GM18526 (cell line): Measurements from ENCODE around the gene SORBS1.

Experiments used
- POLR2A ChIP-seq: IDR thresholded peaks from 3 replicates; pipeline ENCODE4 v1.6.1; 2011; ENCODE audit not compliant: insufficient read length; ENCODE audit errors: extremely low read depth

The SORBS1 gene

DNA sequence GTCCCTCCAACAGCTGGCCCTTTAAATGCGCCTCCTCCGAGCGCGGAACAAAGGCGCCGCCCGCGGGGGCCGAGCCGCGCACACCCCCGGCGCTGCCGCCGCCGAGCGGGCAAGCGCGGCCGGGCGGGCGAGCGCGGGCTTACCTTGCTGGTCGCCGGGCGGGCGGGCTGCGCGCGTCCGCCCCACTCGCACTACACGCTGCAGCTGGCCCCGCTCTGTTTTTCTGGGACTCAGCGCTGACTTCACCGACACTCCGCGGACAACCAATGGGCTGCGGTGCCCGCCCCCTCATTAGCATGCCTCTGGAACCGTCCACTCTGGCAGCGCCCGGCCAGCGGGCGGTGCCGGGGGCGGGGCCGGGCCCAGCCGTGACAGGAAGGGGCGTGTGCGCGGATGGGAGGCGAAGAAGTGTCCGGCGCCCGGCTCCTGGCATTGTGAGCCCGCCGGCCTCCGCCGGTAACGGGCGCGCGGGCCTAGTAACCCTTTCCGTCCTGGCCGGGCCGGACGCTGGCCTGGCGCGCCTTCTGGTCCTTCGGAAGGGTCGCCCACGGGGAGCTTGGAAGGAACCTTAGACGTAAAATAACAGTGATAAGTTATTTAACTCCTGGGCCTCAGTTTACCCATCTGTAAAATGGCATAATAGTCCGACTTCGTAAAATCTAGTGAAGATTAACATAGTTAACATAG, at the start of gene SORBS1:
TSS of gene SORBS1 (minus strand) at position 195 of the 687 bp plus-strand sequence. CDS start 120,236 bp downstream, outside the sequence.
- TF ChIP-seq POLR2A, result no peak

DNA sequence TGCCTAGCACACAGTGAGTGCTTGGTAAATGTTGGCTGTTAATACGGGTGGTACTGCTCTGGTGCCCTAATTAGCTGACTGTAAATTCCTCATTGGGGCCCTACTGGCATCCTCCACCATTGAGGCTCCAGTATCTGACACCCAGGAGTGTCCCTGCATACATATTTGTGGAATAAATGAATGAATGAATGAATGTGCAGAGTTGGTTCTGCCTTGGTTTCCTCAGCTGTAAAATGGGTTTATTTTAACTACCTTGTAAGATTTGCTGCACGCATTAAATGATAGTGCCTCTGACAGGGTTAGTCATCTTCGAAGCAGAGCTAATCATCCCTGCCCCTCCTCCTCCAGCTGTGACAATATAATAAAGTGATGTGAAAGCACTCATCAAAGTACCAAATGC, 49.6 kb upstream of the SORBS1 start:
- TF ChIP-seq POLR2A, result no peak

DNA sequence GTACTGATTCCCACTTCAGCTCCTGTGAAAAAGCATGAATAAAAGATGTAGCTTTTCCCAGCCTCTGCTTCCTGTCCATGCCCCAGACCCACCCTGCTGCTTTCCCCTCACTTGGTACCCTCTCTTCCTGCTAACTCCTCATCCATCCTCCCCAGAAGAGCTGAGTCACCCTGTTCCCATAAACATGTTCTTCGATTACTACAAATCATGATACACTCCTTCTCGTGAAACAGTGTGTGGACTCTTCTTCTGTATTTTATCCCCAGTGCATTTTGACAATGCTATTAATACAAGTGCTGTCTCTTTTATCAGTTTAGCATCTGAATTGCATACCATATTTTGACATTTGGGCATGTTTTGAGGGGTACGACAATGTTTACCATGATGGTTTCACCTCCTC, 45.8 kb upstream of the SORBS1 start:
- no peak for TF ChIP-seq POLR2A

DNA sequence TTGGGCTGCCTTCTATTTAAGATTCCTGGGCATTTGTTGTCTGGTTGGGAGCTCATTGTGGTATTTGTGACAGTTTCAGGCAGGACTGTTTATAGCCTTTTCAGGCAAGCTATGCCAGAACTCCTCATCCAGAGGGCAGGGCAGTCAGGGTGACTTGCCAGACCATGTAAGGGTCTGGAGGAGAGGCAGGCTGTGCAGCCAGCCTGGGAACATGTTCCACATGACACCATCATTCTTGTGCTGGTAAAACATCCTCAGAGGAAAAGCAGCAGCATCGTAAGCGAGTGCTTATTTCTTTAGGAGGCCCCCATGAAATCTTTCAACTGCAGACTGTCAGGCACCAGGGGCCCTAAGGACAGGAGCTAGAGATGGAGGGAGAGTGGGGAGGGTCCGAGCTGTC, 44.0 kb upstream of the SORBS1 start:
- TF ChIP-seq POLR2A, result no peak

DNA sequence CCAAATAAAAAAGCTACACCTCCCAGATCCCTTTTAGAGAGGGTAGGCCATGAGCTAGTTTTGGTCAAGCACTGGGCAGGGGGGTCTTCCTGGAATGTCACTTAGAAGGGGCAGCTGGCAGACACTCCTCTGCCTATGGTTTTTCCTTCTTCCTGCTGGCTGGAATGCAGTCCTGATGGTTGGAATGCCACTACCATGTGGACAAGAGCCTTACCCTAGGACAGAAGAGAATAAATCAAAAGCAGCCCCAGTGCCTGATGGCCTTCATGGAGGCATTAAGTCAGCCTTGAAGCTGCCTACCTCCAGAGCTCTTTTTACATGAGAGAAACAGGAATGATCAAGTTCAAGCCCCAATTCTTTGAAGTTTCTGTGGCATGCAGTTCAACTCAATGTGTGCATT, 43.5 kb upstream of the SORBS1 start:
- TF ChIP-seq POLR2A, result no peak

DNA sequence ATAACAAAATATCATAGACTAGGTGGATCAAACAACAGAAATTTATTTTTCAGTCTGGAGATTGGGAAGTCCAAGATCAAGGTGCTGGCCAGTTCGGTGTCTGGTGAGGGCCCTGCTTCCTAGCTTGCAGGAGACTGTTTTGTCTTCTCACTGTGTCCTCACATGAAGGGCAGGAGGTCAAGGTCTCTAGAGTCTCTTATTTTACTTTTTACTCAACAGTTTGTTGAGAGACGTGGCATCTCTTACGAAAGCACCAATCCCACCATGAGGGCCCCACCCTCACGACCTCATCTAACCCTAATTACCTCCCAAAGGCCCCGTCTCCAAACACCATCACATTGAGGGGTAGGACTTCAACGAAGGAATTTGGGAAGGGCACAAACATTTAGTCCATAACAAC, 41.2 kb upstream of the SORBS1 start:
- no peak for TF ChIP-seq POLR2A

DNA sequence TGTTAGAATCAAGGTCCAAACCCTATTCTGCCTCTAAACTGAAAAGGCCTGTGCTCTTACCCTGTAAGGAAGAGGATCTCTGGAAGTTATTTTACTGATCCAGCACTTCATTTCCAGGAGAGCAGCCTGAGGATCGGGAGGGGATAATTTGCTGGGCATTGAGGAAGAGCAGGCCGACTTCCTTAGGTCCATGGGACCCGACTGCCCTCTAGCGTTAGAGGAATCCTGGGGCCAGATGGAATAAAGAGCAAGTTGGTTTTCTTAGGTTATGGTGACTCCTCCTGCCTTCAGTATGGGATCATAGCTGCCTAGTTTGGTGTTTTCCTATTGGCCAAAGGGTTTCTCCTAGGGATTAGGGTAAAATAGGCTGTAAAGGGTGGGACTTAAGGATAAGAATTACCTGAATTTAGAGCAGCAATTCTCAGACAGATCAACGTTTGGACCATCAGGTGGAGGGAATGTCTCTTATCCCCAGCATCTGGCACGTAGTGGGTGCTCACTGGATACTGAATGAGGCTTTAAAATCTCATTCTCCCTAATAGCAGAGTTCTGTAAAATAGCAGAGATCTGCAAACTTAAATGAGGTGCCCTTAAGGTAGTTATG, 40.0 kb upstream of the SORBS1 start:
- no peak for TF ChIP-seq POLR2A

DNA sequence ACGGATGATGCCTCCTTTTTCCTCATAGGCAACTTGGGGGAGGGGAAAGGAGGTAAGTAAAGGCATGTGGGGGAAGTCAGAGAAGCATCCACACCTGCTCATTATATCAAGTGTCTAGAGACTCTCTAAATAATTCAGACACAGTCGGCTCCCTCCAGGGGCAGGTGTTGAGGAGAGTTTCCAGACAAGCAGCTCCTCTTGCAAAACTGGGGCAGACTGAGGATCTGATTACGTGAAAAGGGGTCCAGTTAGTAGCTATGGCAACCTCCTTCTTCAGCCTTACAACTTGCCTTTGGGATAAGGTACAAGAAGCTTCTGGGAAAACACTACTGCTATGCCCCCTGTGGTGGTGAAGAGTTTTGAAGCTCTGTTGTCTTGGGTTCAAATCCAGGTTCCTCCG, 39.0 kb upstream of the SORBS1 start:
- TF ChIP-seq POLR2A, result no peak

DNA sequence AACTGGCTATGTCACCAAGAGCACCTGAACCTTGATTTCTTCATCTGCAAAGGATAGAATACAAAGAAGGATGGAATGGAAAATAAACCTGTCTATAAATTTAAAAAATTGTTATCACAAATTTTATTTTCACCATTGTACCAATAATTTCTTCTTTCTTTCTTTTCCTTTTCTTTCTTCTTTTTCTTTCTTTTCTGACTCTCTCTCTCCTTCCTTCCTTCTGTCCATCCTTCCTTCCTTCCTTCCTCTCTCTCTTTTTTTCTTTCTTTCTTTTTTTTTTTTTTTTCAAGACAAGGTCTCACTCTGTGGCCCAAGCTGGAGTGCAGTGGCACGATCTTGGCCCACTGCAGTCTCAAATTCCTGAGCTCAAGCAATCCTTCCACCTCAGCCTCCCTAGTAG, 36.6 kb upstream of the SORBS1 start:
- TF ChIP-seq POLR2A, result no peak

DNA sequence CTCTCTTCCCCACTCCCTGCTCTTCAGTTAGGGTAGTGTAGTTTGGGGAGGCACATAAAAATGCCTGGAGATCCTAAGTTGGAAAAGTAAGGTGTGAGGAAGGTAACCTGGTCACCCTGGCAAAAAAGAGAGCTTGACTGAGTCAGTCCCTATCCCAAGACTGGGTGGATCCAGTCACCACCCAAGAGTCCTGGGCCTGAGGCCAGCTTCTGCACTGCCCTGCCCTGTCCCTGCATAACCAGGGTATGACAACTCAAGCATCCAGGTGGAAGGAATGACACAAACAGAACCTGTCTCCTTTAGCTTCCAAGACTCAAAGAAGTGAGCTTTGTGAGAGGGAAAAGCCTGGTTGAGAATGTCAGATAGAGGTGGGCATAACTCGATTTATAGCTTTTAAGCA, 26.9 kb upstream of the SORBS1 start:
- no peak for TF ChIP-seq POLR2A

DNA sequence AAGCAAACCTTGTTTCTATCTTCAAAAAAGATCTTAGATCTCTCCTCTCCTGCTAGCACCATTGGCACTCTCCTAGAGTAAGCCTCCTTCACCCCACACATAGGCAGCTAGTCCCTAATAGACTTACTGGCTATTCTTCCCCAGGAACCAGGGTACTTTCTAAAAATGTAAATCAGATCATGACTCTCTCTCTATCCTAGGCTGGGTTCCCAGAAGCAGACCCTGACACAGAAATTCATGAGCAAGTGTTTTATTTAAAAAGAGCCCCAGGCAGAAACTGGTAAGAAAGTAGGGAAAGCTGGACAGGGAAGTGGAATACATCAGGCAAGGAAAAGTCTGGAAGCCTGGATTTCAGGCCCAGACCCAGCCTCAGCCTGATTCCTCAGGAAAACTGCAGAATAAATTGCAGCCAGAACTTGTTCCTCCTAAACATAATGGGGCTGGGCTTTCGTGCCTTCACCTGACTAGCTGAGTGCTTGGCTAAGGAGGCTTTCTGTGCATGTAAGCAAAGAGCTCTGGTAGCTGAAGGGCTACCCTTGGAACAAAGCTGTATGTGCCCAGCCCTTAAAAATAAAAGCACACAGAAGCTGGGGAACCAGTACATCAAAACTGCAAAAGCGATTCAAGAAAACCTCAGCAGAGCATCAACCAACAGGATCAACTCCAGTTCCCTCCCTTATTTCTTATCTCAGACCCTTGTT, 18.8 kb upstream of the SORBS1 start:
- TF ChIP-seq POLR2A, result no peak

DNA sequence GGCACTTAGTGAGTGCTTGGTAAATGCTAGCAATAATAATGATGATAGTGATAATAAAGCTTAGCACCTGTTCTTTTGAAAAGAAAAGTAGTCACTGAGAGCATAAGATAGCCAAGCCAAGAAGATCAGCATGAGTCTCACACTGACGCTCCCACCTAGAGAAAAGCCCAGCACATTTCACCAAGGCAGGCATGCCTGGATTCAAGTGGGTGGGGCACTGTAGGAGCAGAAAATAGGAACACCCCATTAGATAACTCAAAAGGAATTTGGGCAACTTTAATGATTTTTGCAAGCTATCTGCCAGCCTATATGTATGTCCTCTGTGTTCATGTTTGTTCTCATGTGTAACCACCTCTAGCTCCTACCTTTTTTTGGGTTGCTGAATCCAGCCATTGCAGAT, 18.1 kb upstream of the SORBS1 start:
- no peak for TF ChIP-seq POLR2A

DNA sequence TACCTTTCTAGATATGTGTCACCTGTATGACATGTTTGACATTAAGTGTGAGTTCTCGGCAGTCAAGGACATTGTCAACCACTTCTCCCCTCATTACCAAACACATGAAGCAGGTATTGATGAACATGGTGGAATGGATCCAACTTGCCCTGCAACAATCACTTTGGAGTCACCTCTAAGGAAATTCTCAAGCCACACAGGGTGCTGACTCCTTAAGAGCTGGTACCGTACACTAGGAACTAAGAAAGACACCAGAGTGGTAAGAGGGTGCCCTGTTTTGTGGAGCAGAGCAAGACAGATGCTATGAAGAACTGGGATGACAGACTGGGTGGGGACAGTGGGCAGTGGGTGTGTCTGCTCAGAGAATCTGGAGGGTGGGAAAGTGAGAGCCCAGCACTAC, 17.4 kb upstream of the SORBS1 start:
- TF ChIP-seq POLR2A, result no peak

DNA sequence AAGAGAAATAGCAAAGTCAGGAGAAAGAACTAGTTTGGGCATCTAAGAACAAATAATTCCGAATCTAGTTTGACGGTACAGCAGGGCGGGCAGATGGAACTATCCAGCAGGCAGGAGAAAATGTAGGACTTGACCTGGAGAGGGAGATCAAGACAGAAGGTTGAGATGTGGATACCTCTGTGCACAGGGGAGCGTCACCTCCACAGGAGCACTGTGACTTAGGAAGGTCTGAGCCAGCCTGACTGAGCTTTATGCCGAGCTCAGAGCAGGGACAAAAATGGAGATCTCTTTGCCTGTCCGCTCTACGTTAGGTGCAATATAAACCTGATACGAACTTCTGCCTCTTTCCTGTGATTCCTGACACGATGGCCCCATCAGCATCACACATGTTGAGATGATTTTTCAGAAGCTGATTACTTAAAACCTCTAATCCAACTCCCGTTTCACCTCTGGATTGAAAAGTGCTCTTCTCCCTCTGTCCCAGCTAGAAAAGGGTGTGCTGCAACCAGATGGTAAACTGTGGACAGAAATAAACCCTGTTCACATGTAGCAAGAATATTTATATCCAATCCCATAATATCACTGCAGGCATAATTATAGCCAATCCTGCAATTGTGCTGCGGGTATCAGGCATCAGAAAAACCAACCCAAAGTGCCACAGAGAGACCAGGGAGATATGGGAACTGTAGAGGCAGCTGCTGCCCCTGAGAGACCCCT, 13.6 kb upstream of the SORBS1 start:
- TF ChIP-seq POLR2A, result no peak

DNA sequence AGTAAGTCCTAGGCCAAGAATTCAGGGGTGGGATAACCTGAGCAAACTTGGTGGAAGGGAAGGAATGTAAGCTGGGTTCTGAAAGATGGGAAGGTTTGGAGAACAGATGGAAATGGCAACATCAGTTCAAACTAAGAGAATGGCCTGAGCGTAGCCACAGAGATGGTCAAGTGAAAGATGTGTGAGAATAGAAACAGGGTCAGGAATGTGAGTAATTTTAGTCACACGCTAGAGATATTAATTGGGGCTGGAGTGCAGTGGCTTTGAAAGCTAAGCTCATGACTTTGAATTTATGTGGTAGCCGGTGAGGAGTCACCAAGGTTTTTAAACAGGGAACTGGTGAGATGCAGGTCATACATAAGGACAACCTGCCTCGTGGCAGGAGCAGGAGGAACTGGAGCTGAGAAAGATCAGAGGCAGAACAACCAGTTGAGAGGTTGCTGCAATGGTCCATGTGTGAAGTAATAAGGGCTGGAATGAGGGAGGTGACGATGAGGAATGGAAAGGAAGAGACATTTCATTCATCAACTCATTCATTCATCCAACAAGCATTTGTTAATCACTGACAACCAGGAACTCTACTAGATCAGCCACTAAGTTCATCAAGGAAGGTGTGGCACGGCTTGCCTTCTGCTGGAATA, 12.9 kb upstream of the SORBS1 start:
- TF ChIP-seq POLR2A, result no peak
